ENCODE data around the gene OPTC. TPM values are rescaled to one million over a fixed set of nuclear protein-coding genes. Genes with fewer than 3 reads are reported as not detected.
A peak's percentile ranks its signal among the peaks of the same experiment; 100 is the strongest.

Gene OPTC
- total RNA-seq, 5 donors from 2014 or later (not counting 1 experiment from before 2014, with no cell fraction given) = not detected

GRCh38 chr1:203549309-203549708 lies 55.4 kb downstream of the OPTC start:
- no peaks in the 10 kb centered on the region for H3K9me3 ChIP-seq
- peaks cover 0 to 2% of the 10 kb centered on the region in 2 experiments for H3K27me3 ChIP-seq (replicated peaks in 1 of 2; ENCODE audit: control insufficient read depth in 2 of 2, extremely low read depth in 1 of 2, insufficient read depth in 2 of 2, low read length in 1 of 2)
- peak overlapping the region in 1 of 2 donors; percentile 31 for H3K27ac Mint-ChIP-seq
- H3K4me1 Mint-ChIP-seq = no peaks in the 10 kb centered on the region
- no peaks in the 10 kb centered on the region for H3K36me3 ChIP-seq (ENCODE audit: control insufficient read depth in 2 of 2, extremely low read depth in 1 of 2, insufficient read depth in 1 of 2, low read length in 1 of 2)
- POLR2A ChIA-PET = no interaction called here
- DNase-seq (no peak), ATAC-seq (replicated peaks in 1 of 4) (no peak)
- no peaks in the 10 kb centered on the region for H3K9me3 Mint-ChIP-seq
- H3K36me3 Mint-ChIP-seq = no peaks in the 10 kb centered on the region
- no peaks in the 10 kb centered on the region for H3K4me1 ChIP-seq (ENCODE audit: control insufficient read depth in 1 of 2, extremely low read depth in 1 of 2, insufficient read depth in 2 of 2, low read length in 2 of 2)
- peaks cover 0 to 2% of the 10 kb centered on the region in 2 donors for H3K27me3 Mint-ChIP-seq
- CTCF ChIA-PET = interaction anchor here in 1 of 2 donors (0.7 kb wide), 1 partner anchor 684 kb away, joined by 3 read pairs; no protein-coding TSS in a partner anchor
- WGBS (ENCODE audit: insufficient coverage) = 100% methylated on average over 1 of the region's 2 CpGs
- no peak overlapping the region for H3K27ac ChIP-seq (ENCODE audit: low read length)
- H3K4me3 Mint-ChIP-seq = no peak overlapping the region
- no peak overlapping the region for H3K4me3 ChIP-seq (ENCODE audit: control insufficient read depth in 1 of 2, extremely low read depth in 1 of 2, low read length in 1 of 2)

GRCh38 chr1:203550846-203551245 lies 56.9 kb downstream of the OPTC start:
- Mint-ChIP-seq H3K27me3 (peaks cover 0 to 2% of the 10 kb centered on the region in 2 donors), H3K4me3 (no peak overlapping the region), H3K36me3 (no peaks in the 10 kb centered on the region), H3K27ac (no peak overlapping the region), H3K9me3 (no peaks in the 10 kb centered on the region), H3K4me1 (no peaks in the 10 kb centered on the region)
- ChIA-PET CTCF (interaction anchor here in 1 of 2 donors (0.8 kb wide), 1 partner anchor 16 kb away, joined by 3 read pairs; no protein-coding TSS in a partner anchor), POLR2A (no interaction called here)
- H3K27ac ChIP-seq (ENCODE audit: low read length) = no peak overlapping the region
- H3K4me3 ChIP-seq (ENCODE audit: control insufficient read depth in 1 of 2, extremely low read depth in 1 of 2, low read length in 1 of 2) = no peak overlapping the region
- ATAC-seq (replicated peaks in 1 of 4) = no peak
- H3K9me3 ChIP-seq = no peaks in the 10 kb centered on the region
- H3K4me1 ChIP-seq (ENCODE audit: control insufficient read depth in 1 of 2, extremely low read depth in 1 of 2, insufficient read depth in 2 of 2, low read length in 2 of 2) = no peaks in the 10 kb centered on the region
- WGBS (ENCODE audit: insufficient coverage) = no CpG with 5 or more reads among the region's 1 CpG
- no peaks in the 10 kb centered on the region for H3K36me3 ChIP-seq (ENCODE audit: control insufficient read depth in 2 of 2, extremely low read depth in 1 of 2, insufficient read depth in 1 of 2, low read length in 1 of 2)
- DNase-seq = no peak
- H3K27me3 ChIP-seq (replicated peaks in 1 of 2; ENCODE audit: control insufficient read depth in 2 of 2, extremely low read depth in 1 of 2, insufficient read depth in 2 of 2, low read length in 1 of 2) = peaks cover 0 to 2% of the 10 kb centered on the region in 2 experiments

- CTCF ChIA-PET = no interaction called here
These were observed 57.6 kb downstream of the OPTC start for GRCh38 chr1:203551550-203551949.

GRCh38 chr1:203553496-203553895 lies 59.5 kb downstream of the OPTC start:
- H3K4me3 ChIP-seq (ENCODE audit: control insufficient read depth in 1 of 2, extremely low read depth in 1 of 2, low read length in 1 of 2) = no peak overlapping the region
- ChIA-PET CTCF (no interaction called here), POLR2A (no interaction called here)
- H3K36me3 ChIP-seq (ENCODE audit: control insufficient read depth in 2 of 2, extremely low read depth in 1 of 2, insufficient read depth in 1 of 2, low read length in 1 of 2) = no peaks in the 10 kb centered on the region
- no peaks in the 10 kb centered on the region for H3K9me3 Mint-ChIP-seq
- no peaks in the 10 kb centered on the region for H3K9me3 ChIP-seq
- WGBS (ENCODE audit: insufficient coverage) = 95% methylated on average over 4 of the region's 4 CpGs
- no peaks in the 10 kb centered on the region for H3K4me1 Mint-ChIP-seq
- no peak overlapping the region for H3K27ac Mint-ChIP-seq
- peaks cover 0 to 5% of the 10 kb centered on the region in 2 experiments for H3K27me3 ChIP-seq (replicated peaks in 1 of 2; ENCODE audit: control insufficient read depth in 2 of 2, extremely low read depth in 1 of 2, insufficient read depth in 2 of 2, low read length in 1 of 2)
- H3K4me1 ChIP-seq (ENCODE audit: control insufficient read depth in 1 of 2, extremely low read depth in 1 of 2, insufficient read depth in 2 of 2, low read length in 2 of 2) = no peaks in the 10 kb centered on the region
- no peaks in the 10 kb centered on the region for H3K36me3 Mint-ChIP-seq
- ATAC-seq (replicated peaks in 1 of 4) (no peak), DNase-seq (no peak)
- H3K27ac ChIP-seq (ENCODE audit: low read length) = no peak overlapping the region
- no peaks in the 10 kb centered on the region for H3K27me3 Mint-ChIP-seq
- H3K4me3 Mint-ChIP-seq = no peak overlapping the region

More at GRCh38 chr1:203551550-203551949, 57.6 kb downstream of the OPTC start:
- POLR2A ChIA-PET = interaction anchor here in 1 of 2 donors (0.6 kb wide), 1 partner anchor 256 kb away, joined by 3 read pairs; no protein-coding TSS in a partner anchor
- Mint-ChIP-seq H3K9me3 (no peaks in the 10 kb centered on the region), H3K27me3 (peaks cover 0 to 2% of the 10 kb centered on the region in 2 donors), H3K4me1 (no peaks in the 10 kb centered on the region), H3K36me3 (no peaks in the 10 kb centered on the region), H3K4me3 (no peak overlapping the region), H3K27ac (no peak overlapping the region)
- peaks cover 0 to 6% of the 10 kb centered on the region in 2 experiments for H3K27me3 ChIP-seq (replicated peaks in 1 of 2; ENCODE audit: control insufficient read depth in 2 of 2, extremely low read depth in 1 of 2, insufficient read depth in 2 of 2, low read length in 1 of 2)
- H3K4me1 ChIP-seq (ENCODE audit: control insufficient read depth in 1 of 2, extremely low read depth in 1 of 2, insufficient read depth in 2 of 2, low read length in 2 of 2) = no peaks in the 10 kb centered on the region
- WGBS (ENCODE audit: insufficient coverage) = 100% methylated on average over 1 of the region's 5 CpGs
- H3K27ac ChIP-seq (ENCODE audit: low read length) = no peak overlapping the region
- H3K4me3 ChIP-seq (ENCODE audit: control insufficient read depth in 1 of 2, extremely low read depth in 1 of 2, low read length in 1 of 2) = no peak overlapping the region
- ATAC-seq (replicated peaks in 1 of 4) = no peak
- H3K36me3 ChIP-seq (ENCODE audit: control insufficient read depth in 2 of 2, extremely low read depth in 1 of 2, insufficient read depth in 1 of 2, low read length in 1 of 2) = no peaks in the 10 kb centered on the region
- DNase-seq = no peak
- no peaks in the 10 kb centered on the region for H3K9me3 ChIP-seq

- Mint-ChIP-seq H3K36me3 (no peaks in the 10 kb centered on the region), H3K9me3 (no peaks in the 10 kb centered on the region), H3K27me3 (no peaks in the 10 kb centered on the region), H3K4me3 (no peak overlapping the region), H3K4me1 (no peaks in the 10 kb centered on the region), H3K27ac (no peak overlapping the region)
- DNase-seq (no peak), ATAC-seq (replicated peaks in 1 of 4) (no peak)
- Histone ChIP-seq H3K9me3 (no peaks in the 10 kb centered on the region), H3K4me1 (ENCODE audit: control insufficient read depth in 1 of 2, extremely low read depth in 1 of 2, insufficient read depth in 2 of 2, low read length in 2 of 2) (no peaks in the 10 kb centered on the region), H3K27ac (ENCODE audit: low read length) (no peak overlapping the region), H3K4me3 (ENCODE audit: control insufficient read depth in 1 of 2, extremely low read depth in 1 of 2, low read length in 1 of 2) (no peak overlapping the region), H3K36me3 (ENCODE audit: control insufficient read depth in 2 of 2, extremely low read depth in 1 of 2, insufficient read depth in 1 of 2, low read length in 1 of 2) (no peaks in the 10 kb centered on the region), H3K27me3 (replicated peaks in 1 of 2; ENCODE audit: control insufficient read depth in 2 of 2, extremely low read depth in 1 of 2, insufficient read depth in 2 of 2, low read length in 1 of 2) (peaks cover 0 to 5% of the 10 kb centered on the region in 2 experiments)
- POLR2A ChIA-PET = no interaction called here
- CTCF ChIA-PET = no interaction called here
- WGBS (ENCODE audit: insufficient coverage) = 100% methylated on average over 1 of the region's 3 CpGs
These were observed 60.1 kb downstream of the OPTC start for GRCh38 chr1:203554071-203554470.

GRCh38 chr1:203555076-203555475 lies 61.1 kb downstream of the OPTC start:
- Histone ChIP-seq H3K36me3 (ENCODE audit: control insufficient read depth in 2 of 2, extremely low read depth in 1 of 2, insufficient read depth in 1 of 2, low read length in 1 of 2) (no peaks in the 10 kb centered on the region), H3K9me3 (no peaks in the 10 kb centered on the region), H3K4me3 (ENCODE audit: control insufficient read depth in 1 of 2, extremely low read depth in 1 of 2, low read length in 1 of 2) (no peak overlapping the region), H3K27me3 (replicated peaks in 1 of 2; ENCODE audit: control insufficient read depth in 2 of 2, extremely low read depth in 1 of 2, insufficient read depth in 2 of 2, low read length in 1 of 2) (peaks cover 0 to 5% of the 10 kb centered on the region in 2 experiments), H3K4me1 (ENCODE audit: control insufficient read depth in 1 of 2, extremely low read depth in 1 of 2, insufficient read depth in 2 of 2, low read length in 2 of 2) (no peaks in the 10 kb centered on the region), H3K27ac (ENCODE audit: low read length) (no peak overlapping the region)
- Mint-ChIP-seq H3K36me3 (no peaks in the 10 kb centered on the region), H3K9me3 (no peaks in the 10 kb centered on the region), H3K27me3 (peaks cover 0 to 4% of the 10 kb centered on the region in 2 donors), H3K27ac (no peak overlapping the region), H3K4me3 (no peak overlapping the region), H3K4me1 (no peaks in the 10 kb centered on the region)
- POLR2A ChIA-PET = interaction anchor here in 1 of 2 donors (0.5 kb wide), 1 partner anchor 195 kb away, joined by 3 read pairs; no protein-coding TSS in a partner anchor
- no peak for DNase-seq
- ATAC-seq (replicated peaks in 1 of 4) = no peak
- 93% methylated on average over 7 of the region's 8 CpGs for WGBS (ENCODE audit: insufficient coverage)
- CTCF ChIA-PET = interaction anchor here in 1 of 2 donors (0.6 kb wide), 1 partner anchor 119 kb away, joined by 11 read pairs; no protein-coding TSS in a partner anchor

Data from T-cell (primary cell).